ENCODE measurements around the gene PDE4DIP. TPM values are rescaled to one million over a fixed set of nuclear protein-coding genes. Genes with fewer than 3 reads are reported as not detected.
"Not testable (repeated sequence)": the region's sequence is repeated elsewhere in the genome, so short reads cannot be mapped to it uniquely, and the experiment has no call there.

The PDE4DIP gene
- 10 to 100 TPM; 25.9 to 40.8 TPM for total RNA-seq

GRCh38 chr1:148844220-148844619, at the start of gene PDE4DIP:
Gene PDE4DIP, plus strand, starts transcription at chr1:148844428. Its CDS starts 347 bp downstream, at chr1:148844775.
- CTCF ChIA-PET; H3K9me3 Mint-ChIP-seq (ENCODE audit: low read depth); H3K27ac Mint-ChIP-seq; H3K4me1 Mint-ChIP-seq; H3K27me3 Mint-ChIP-seq; H3K36me3 Mint-ChIP-seq: not testable (repeated sequence)
- peak within 1 kb of the TSS; percentile 58 for H3K4me3 Mint-ChIP-seq
- peak; percentile 56 for DNase-seq
- ATAC-seq: peak; percentile 96

GRCh38 chr1:148808268-148808928, 35.8 kb upstream of the PDE4DIP start:
- H3K36me3 Mint-ChIP-seq; H3K4me3 Mint-ChIP-seq; H3K4me1 Mint-ChIP-seq; H3K27ac Mint-ChIP-seq; CTCF ChIA-PET; H3K9me3 Mint-ChIP-seq (ENCODE audit: low read depth); H3K27me3 Mint-ChIP-seq; DNase-seq: not testable (repeated sequence)
- ATAC-seq: peak; percentile 39

- H3K27ac Mint-ChIP-seq; H3K4me1 Mint-ChIP-seq; H3K27me3 Mint-ChIP-seq; H3K9me3 Mint-ChIP-seq (ENCODE audit: low read depth); CTCF ChIA-PET; H3K36me3 Mint-ChIP-seq; H3K4me3 Mint-ChIP-seq; ATAC-seq; DNase-seq: not testable (repeated sequence)
These were observed 35.3 kb upstream of the PDE4DIP start for GRCh38 chr1:148808929-148809283.

- H3K27ac Mint-ChIP-seq; CTCF ChIA-PET; ATAC-seq; H3K27me3 Mint-ChIP-seq; H3K36me3 Mint-ChIP-seq; H3K4me3 Mint-ChIP-seq; H3K4me1 Mint-ChIP-seq; H3K9me3 Mint-ChIP-seq (ENCODE audit: low read depth); DNase-seq: not testable (repeated sequence)
These were observed 22.0 kb upstream of the PDE4DIP start for GRCh38 chr1:148822180-148822579.

- H3K36me3 Mint-ChIP-seq; H3K9me3 Mint-ChIP-seq (ENCODE audit: low read depth); CTCF ChIA-PET; ATAC-seq; H3K27me3 Mint-ChIP-seq; DNase-seq; H3K4me1 Mint-ChIP-seq; H3K4me3 Mint-ChIP-seq; H3K27ac Mint-ChIP-seq: not testable (repeated sequence)
These were observed 20.4 kb upstream of the PDE4DIP start for GRCh38 chr1:148823822-148824221.

- H3K27me3 Mint-ChIP-seq; H3K27ac Mint-ChIP-seq; H3K36me3 Mint-ChIP-seq; H3K4me3 Mint-ChIP-seq; DNase-seq; H3K4me1 Mint-ChIP-seq; CTCF ChIA-PET; H3K9me3 Mint-ChIP-seq (ENCODE audit: low read depth): not testable (repeated sequence)
- ATAC-seq: peak; percentile 68
These were observed 19.2 kb upstream of the PDE4DIP start for GRCh38 chr1:148825029-148825428.

- H3K9me3 Mint-ChIP-seq (ENCODE audit: low read depth); DNase-seq; CTCF ChIA-PET; H3K4me1 Mint-ChIP-seq; H3K27me3 Mint-ChIP-seq; H3K27ac Mint-ChIP-seq; H3K4me3 Mint-ChIP-seq; ATAC-seq; H3K36me3 Mint-ChIP-seq: not testable (repeated sequence)
These were observed 15.7 kb upstream of the PDE4DIP start for GRCh38 chr1:148828531-148828930.

- H3K27me3 Mint-ChIP-seq; ATAC-seq; H3K36me3 Mint-ChIP-seq; H3K27ac Mint-ChIP-seq; H3K9me3 Mint-ChIP-seq (ENCODE audit: low read depth); H3K4me3 Mint-ChIP-seq; DNase-seq; CTCF ChIA-PET; H3K4me1 Mint-ChIP-seq: not testable (repeated sequence)
These were observed 15.3 kb upstream of the PDE4DIP start for GRCh38 chr1:148828962-148829361.

- H3K27me3 Mint-ChIP-seq; H3K9me3 Mint-ChIP-seq (ENCODE audit: low read depth); H3K4me3 Mint-ChIP-seq; DNase-seq; ATAC-seq; H3K27ac Mint-ChIP-seq; H3K4me1 Mint-ChIP-seq; H3K36me3 Mint-ChIP-seq; CTCF ChIA-PET: not testable (repeated sequence)
These were observed 14.9 kb upstream of the PDE4DIP start for GRCh38 chr1:148829365-148829764.

- CTCF ChIA-PET; H3K4me1 Mint-ChIP-seq; H3K9me3 Mint-ChIP-seq (ENCODE audit: low read depth); H3K27me3 Mint-ChIP-seq; H3K36me3 Mint-ChIP-seq; H3K27ac Mint-ChIP-seq; H3K4me3 Mint-ChIP-seq; DNase-seq: not testable (repeated sequence)
- ATAC-seq: peak; percentile 37
These were observed 3.0 kb upstream of the PDE4DIP start for GRCh38 chr1:148841262-148841661.

GRCh38 chr1:148844651-148845050, 423 bp downstream of the PDE4DIP start:
- H3K36me3 Mint-ChIP-seq; H3K9me3 Mint-ChIP-seq (ENCODE audit: low read depth); H3K4me1 Mint-ChIP-seq; H3K27me3 Mint-ChIP-seq; CTCF ChIA-PET; DNase-seq; H3K27ac Mint-ChIP-seq; H3K4me3 Mint-ChIP-seq: not testable (repeated sequence)
- ATAC-seq: peak; percentile 5

- CTCF ChIA-PET; ATAC-seq; H3K36me3 Mint-ChIP-seq; H3K27me3 Mint-ChIP-seq; H3K27ac Mint-ChIP-seq; DNase-seq; H3K4me1 Mint-ChIP-seq; H3K9me3 Mint-ChIP-seq (ENCODE audit: low read depth); H3K4me3 Mint-ChIP-seq: not testable (repeated sequence)
These were observed 840 bp downstream of the PDE4DIP start for GRCh38 chr1:148845068-148845467.

GRCh38 chr1:148850347-148850746, 6.1 kb downstream of the PDE4DIP start:
- H3K27ac Mint-ChIP-seq; H3K36me3 Mint-ChIP-seq; H3K4me1 Mint-ChIP-seq; H3K27me3 Mint-ChIP-seq; DNase-seq; CTCF ChIA-PET; H3K4me3 Mint-ChIP-seq; ATAC-seq; H3K9me3 Mint-ChIP-seq (ENCODE audit: low read depth): not testable (repeated sequence)

GRCh38 chr1:148850840-148851239, 6.6 kb downstream of the PDE4DIP start:
- H3K4me1 Mint-ChIP-seq; H3K4me3 Mint-ChIP-seq; H3K36me3 Mint-ChIP-seq; H3K9me3 Mint-ChIP-seq (ENCODE audit: low read depth); DNase-seq; CTCF ChIA-PET; H3K27ac Mint-ChIP-seq; H3K27me3 Mint-ChIP-seq; ATAC-seq: not testable (repeated sequence)

- DNase-seq; CTCF ChIA-PET; H3K36me3 Mint-ChIP-seq; ATAC-seq; H3K27me3 Mint-ChIP-seq; H3K9me3 Mint-ChIP-seq (ENCODE audit: low read depth); H3K27ac Mint-ChIP-seq; H3K4me1 Mint-ChIP-seq; H3K4me3 Mint-ChIP-seq: not testable (repeated sequence)
These were observed 7.5 kb downstream of the PDE4DIP start for GRCh38 chr1:148851684-148852083.
